M059J (cell line): ENCODE results near the gene KIF25. TPM values are rescaled to one million over a fixed set of nuclear protein-coding genes. Genes with fewer than 3 reads are reported as not detected.
A peak's percentile ranks its signal among the peaks of the same experiment; 100 is the strongest.

Experiments
- DNase-seq: peaks from one replicate; pipeline ENCODE4 v3.0.0-alpha.2; 2012; ENCODE audit warnings: low read depth
- total RNA-seq: library from RNA; depleted of rRNA; stranded (reverse); fragments of >200 nt; shearing (Covaris generic); gene quantifications from 2 replicates; pipeline ENCODE4 v1.2.3, GENCODE V29; 2014; rRNA removed

Gene KIF25
- not detected in 2 replicates for total RNA-seq

- no peak for DNase-seq
Observed at GRCh38 chr6:167997642-167998041, at the start of gene KIF25. Gene KIF25 (plus strand): TSS chr6:167997671. CDS start chr6:168029586, 31,915 bp downstream.

GRCh38 chr6:167947716-167948115 is 49.8 kb upstream of the KIF25 start:
- DNase-seq: no peak

GRCh38 chr6:167948716-167949115 is 48.8 kb upstream of the KIF25 start:
- DNase-seq: no peak

GRCh38 chr6:167949121-167949684 is 48.3 kb upstream of the KIF25 start:
- no peak for DNase-seq

- no peak for DNase-seq
Observed at GRCh38 chr6:167951781-167952511, 45.5 kb upstream of the KIF25 start.

GRCh38 chr6:167952512-167952859 is 45.0 kb upstream of the KIF25 start:
- no peak for DNase-seq

- DNase-seq: no peak
Observed at GRCh38 chr6:167953551-167953950, 43.9 kb upstream of the KIF25 start.

- DNase-seq: no peak
Observed at GRCh38 chr6:167954151-167954550, 43.3 kb upstream of the KIF25 start.

- DNase-seq: no peak
Observed at GRCh38 chr6:167956491-167956890, 41.0 kb upstream of the KIF25 start.

- peak; percentile 60 for DNase-seq
Observed at GRCh38 chr6:167956983-167957492, 40.4 kb upstream of the KIF25 start.

- no peak for DNase-seq
Observed at GRCh38 chr6:167957626-167958025, 39.8 kb upstream of the KIF25 start.

- DNase-seq: no peak
Observed at GRCh38 chr6:167960579-167960978, 36.9 kb upstream of the KIF25 start.

- no peak for DNase-seq
Observed at GRCh38 chr6:167962711-167963110, 34.8 kb upstream of the KIF25 start.

- DNase-seq: no peak
Observed at GRCh38 chr6:167963589-167964057, 33.8 kb upstream of the KIF25 start.

- no peak for DNase-seq
Observed at GRCh38 chr6:167965592-167966539, 31.6 kb upstream of the KIF25 start.

- no peak for DNase-seq
Observed at GRCh38 chr6:167966540-167966905, 30.9 kb upstream of the KIF25 start.

- no peak for DNase-seq
Observed at GRCh38 chr6:167968091-167968490, 29.4 kb upstream of the KIF25 start.

- no peak for DNase-seq
Observed at GRCh38 chr6:167970230-167970629, 27.2 kb upstream of the KIF25 start.

- no peak for DNase-seq
Observed at GRCh38 chr6:167972193-167972592, 25.3 kb upstream of the KIF25 start.

- DNase-seq: no peak
Observed at GRCh38 chr6:167973148-167973885, 24.2 kb upstream of the KIF25 start.

GRCh38 chr6:167974640-167975344 is 22.7 kb upstream of the KIF25 start:
- DNase-seq: no peak
